HepG2 (cell line): ENCODE measurements around the gene TMEM164. TPM values are rescaled to one million over a fixed set of nuclear protein-coding genes. Genes with fewer than 3 reads are reported as not detected.

ENCODE experiments used
- ATAC-seq: fragments of 200-7000 bp; cut with Tn5 transposase; 3 replicates; pipeline ENCODE4 v1.9.1; 2020; ENCODE audit warnings: mild to moderate bottlenecking, moderate library complexity
- BruUV-seq: library from RNA; stranded (reverse); fragments of 400-500 nt; replicated peaks from 2 replicates; lab custom pipeline; 2021; lab: Mats Ljungman, UMichigan
- CTCF ChIA-PET: fragments of 300-600 bp; formaldehyde crosslinking; extraction: SDS; loops from one replicate; lab custom pipeline; 2021; ENCODE audit warnings: low total read pairs, inconsistent platforms, low intra/inter-chr PET ratio; lab: Yijun Ruan, JAX
- POLR2A ChIA-PET: fragments of 350-600 bp; sonication (Branson Sonifier 250); formaldehyde crosslinking; loops from one replicate; lab custom pipeline; 2020; ENCODE audit warnings: antibody characterized with exemption, inconsistent platforms; lab: Yijun Ruan, JAX
- DNase-seq: peaks from one replicate; pipeline ENCODE4 v3.0.0-alpha.2; 2015; ENCODE audit warnings: low spot score
- FAIRE-seq: peaks from 3 replicates; lab custom pipeline; 2011; peaks lifted over from hg19 to GRCh38; lab: Jason Lieb, UNC
- H2AFZ ChIP-seq: one replicate; pipeline ENCODE4 v1.6.1; 2011; ENCODE audit warnings: low read length, inconsistent platforms
- H3K27ac ChIP-seq: fragments of 300-600 bp; 3 replicates; pipeline ENCODE4 v1.8.0; 2011; ENCODE audit warnings: mixed run types, mild to moderate bottlenecking, mixed read lengths, low read length, inconsistent platforms; ENCODE audit not compliant: insufficient read depth; ENCODE audit errors: extremely low read length
- H3K27me3 ChIP-seq, 2 experiments: fragments of 200-600 bp in 1 of 2; 2 replicates in 1 of 2; 3 replicates in 1 of 2; pipeline versions ENCODE4 v1.6.0 to v1.8.0; 2011; ENCODE audit warnings: low read length in 2 of 2, mild to moderate bottlenecking in 2 of 2, moderate library complexity in 2 of 2, inconsistent platforms in 1 of 2; ENCODE audit not compliant: insufficient read depth in 2 of 2, control insufficient read depth in 1 of 2
- H3K36me3 ChIP-seq, 2 experiments: fragments of 200-600 bp in 1 of 2; replicated peaks in 1 of 2; 2 replicates in 1 of 2; 3 replicates in 1 of 2; pipeline versions ENCODE4 v1.5.1 to v1.8.0; 2011; ENCODE audit warnings: low read length in 2 of 2, inconsistent platforms in 1 of 2; ENCODE audit not compliant: insufficient read depth in 2 of 2, control insufficient read depth in 1 of 2
- H3K4me1 ChIP-seq: 2 replicates; pipeline ENCODE4 v1.5.1; 2012; ENCODE audit warnings: low read length, inconsistent platforms; ENCODE audit not compliant: insufficient read depth
- H3K4me2 ChIP-seq: 2 replicates; pipeline ENCODE4 v1.6.0; 2011; ENCODE audit warnings: low read depth, low read length, inconsistent platforms
- H3K4me3 ChIP-seq, 3 experiments: fragments of 200-600 bp in 1 of 3; sonication (generic), shearing (Covaris generic) in 1 of 3; replicated peaks in 1 of 3; 2 replicates each; pipeline ENCODE4 v1.5.1; 2011 to 2016; ENCODE audit warnings: low read length in 3 of 3, inconsistent platforms in 2 of 3, low read depth in 2 of 3, mild to moderate bottlenecking in 2 of 3, control low read depth in 1 of 3, mixed read lengths in 1 of 3; ENCODE audit not compliant: insufficient read depth in 1 of 3
- H3K79me2 ChIP-seq: one replicate; pipeline ENCODE4 v1.6.1; 2011; ENCODE audit warnings: low read length, inconsistent platforms; ENCODE audit not compliant: insufficient read depth
- H3K9ac ChIP-seq: 2 replicates; pipeline ENCODE4 v1.6.0; 2011; ENCODE audit warnings: mild to moderate bottlenecking, low read depth, low read length, inconsistent platforms; ENCODE audit not compliant: insufficient read depth
- H3K9me3 ChIP-seq: 2 replicates; pipeline ENCODE4 v1.5.1; 2012; ENCODE audit warnings: mild to moderate bottlenecking, low read length
- H4K20me1 ChIP-seq: 2 replicates; pipeline ENCODE4 v1.6.0; 2011; ENCODE audit warnings: inconsistent platforms, mild to moderate bottlenecking, low read length, moderate library complexity; ENCODE audit not compliant: insufficient read depth
- AGO2 ChIP-seq: fragments of 200-400 bp; formaldehyde crosslinking; optimal IDR thresholded peaks from 2 replicates; pipeline ENCODE3; 2017; ENCODE audit warnings: mild to moderate bottlenecking, low read depth, low read length, moderate library complexity
- EEA1 ChIP-seq: sonication (generic); formaldehyde crosslinking; IDR thresholded peaks from 2 replicates; pipeline ENCODE4 v1.5.1; 2020; ENCODE audit warnings: mild to moderate bottlenecking, missing genetic modification reagents, borderline replicate concordance
- FOXC1 ChIP-seq: sonication (generic); formaldehyde crosslinking; IDR thresholded peaks from 2 replicates; pipeline ENCODE4 v1.8.0; 2022; ENCODE audit warnings: mild to moderate bottlenecking, missing genetic modification reagents, borderline replicate concordance
- HHEX ChIP-seq: IDR thresholded peaks from 2 replicates; pipeline ENCODE4 v1.6.1; 2016; ENCODE audit warnings: control low read depth
- RBM22 ChIP-seq: fragments of 200-400 bp; formaldehyde crosslinking; optimal IDR thresholded peaks from 2 replicates; pipeline ENCODE3; 2017; ENCODE audit warnings: mild to moderate bottlenecking, low read length, moderate library complexity
- SMAD9 ChIP-seq: sonication (generic); formaldehyde crosslinking; IDR thresholded peaks from 2 replicates; pipeline ENCODE4 v1.5.1; 2020; ENCODE audit warnings: mild to moderate bottlenecking, missing genetic modification reagents
- ZC3H13 ChIP-seq: sonication (generic); formaldehyde crosslinking; IDR thresholded peaks from 2 replicates; pipeline ENCODE4 v1.8.1; 2023; ENCODE audit warnings: mild to moderate bottlenecking, missing genetic modification reagents, moderate library complexity
- ZFY ChIP-seq: sonication (generic); formaldehyde crosslinking; IDR thresholded peaks from 2 replicates; pipeline ENCODE4 v1.4.0; 2020; ENCODE audit warnings: missing genetic modification reagents
- ZNF343 ChIP-seq: sonication (generic); formaldehyde crosslinking; IDR thresholded peaks from 2 replicates; pipeline ENCODE4 v1.4.0; 2020; ENCODE audit warnings: mild to moderate bottlenecking, missing genetic modification reagents
- ZNF496 ChIP-seq: sonication (generic); formaldehyde crosslinking; IDR thresholded peaks from 2 replicates; pipeline ENCODE4 v1.8.1; 2023; ENCODE audit warnings: mild to moderate bottlenecking, moderate library complexity, missing genetic modification reagents; ENCODE audit not compliant: insufficient replicate concordance
- WGBS: methylation state at CpG from one replicate; pipeline ENCODE4 v1.1.6; 2017; ENCODE audit warnings: low lambda C conversion rate; 5-methylcytosine and 5-hydroxymethylcytosine counted together
- in situ Hi-C: cut with HindIII; loops from 2 replicates; pipeline ENCODE4 v1.10.0; 2017; ENCODE audit warnings: low pct_unique_long_range_greater_than_20kb; ENCODE audit not compliant: extremely low pct_ligation_motif_present
- intact Hi-C: fragments of 100-400 bp; cut with micrococcal nuclease; formaldehyde crosslinking; loops from one replicate; pipeline ENCODE4 v1.10.0; 2022; ENCODE audit not compliant: unreplicated experiment
- polyA plus RNA-seq, 8 experiments: library from polyadenylated mRNA; depleted of rRNA in 3 of 8; stranded (reverse) in 7 of 8; unstranded in 1 of 8; fragments of >200 nt; fragmentation: Illumina TruSeq in 4 of 8; extraction: Trizol in 4 of 8; gene quantifications; 2 replicates each; pipeline versions ENCODE4 v1.2.1 to v1.2.3, GENCODE V29; 2011 to 2016; ENCODE audit warnings: low read depth in 4 of 8, missing spikeins in 1 of 8, mixed read lengths in 1 of 8; ENCODE audit not compliant: insufficient read depth in 1 of 8
- total RNA-seq, 5 experiments: library from RNA; depleted of rRNA; stranded (reverse); fragments of >200 nt; fragmentation: Illumina TruSeq; extraction: Trizol; gene quantifications; 2 replicates each; pipeline ENCODE4 v1.2.3, GENCODE V29; 2016; ENCODE audit warnings: low read depth in 1 of 5
- TF ChIP-seq, protein P1 (sequence below): sonication (generic); formaldehyde crosslinking; IDR thresholded peaks from 2 replicates; pipeline ENCODE4 v1.5.0; 2020; ENCODE audit warnings: missing genetic modification reagents

The TMEM164 gene
- total and polyA plus RNA-seq, 2 of the 13 experiments (the other 11 are each of a cell fraction or from before 2014, with no cell fraction given), result 5.8 to 13.2 TPM

DNA sequence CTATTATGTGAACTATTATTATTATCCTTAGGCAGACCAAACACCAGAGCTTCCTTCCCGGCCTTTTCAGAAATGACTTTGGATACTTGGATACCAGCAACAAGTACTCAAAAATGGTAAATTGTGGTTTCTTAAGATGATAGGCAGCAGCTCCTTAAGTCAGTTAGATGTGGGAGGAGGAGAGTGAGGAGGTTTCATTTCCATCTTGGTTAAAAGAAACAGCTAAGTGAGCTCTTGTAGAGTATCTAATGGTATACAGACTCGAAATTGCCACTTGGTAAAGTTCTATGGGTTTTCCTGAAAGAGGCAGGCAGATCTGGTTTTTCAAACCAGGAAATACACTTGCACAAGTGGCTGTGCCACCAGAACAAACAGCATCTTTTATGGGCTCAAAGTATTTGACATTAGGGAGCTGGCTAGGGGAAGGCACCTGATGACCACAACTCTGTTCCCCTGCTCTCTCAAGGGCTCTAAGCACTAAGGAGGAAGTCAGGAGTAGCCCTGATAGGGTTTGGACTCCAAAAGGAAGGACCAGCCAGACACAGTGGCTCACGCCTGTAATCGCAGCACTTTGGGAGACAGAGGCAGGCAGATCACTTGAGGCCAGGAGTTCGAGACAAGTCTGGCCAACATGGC lies 130.9 kb downstream of the TMEM164 start:
- no peak overlapping the region for H2AFZ ChIP-seq
- CTCF ChIA-PET, result no interaction called here
- H3K36me3 ChIP-seq, result no peaks in the 10 kb centered on the region
- H3K9me3 ChIP-seq, result no peaks in the 10 kb centered on the region
- no peaks in the 10 kb centered on the region for H3K27me3 ChIP-seq
- no peak for ATAC-seq
- intact Hi-C loops, result no loop called here
- H3K4me1 ChIP-seq, result no peaks in the 10 kb centered on the region
- no peak for TF ChIP-seq FOXC1 (CRISPR knock-in tag)
- TF ChIP-seq ZFY (CRISPR knock-in tag), result no peak
- TF ChIP-seq ZNF343 (CRISPR knock-in tag), result no peak
- TF ChIP-seq ZNF496 (CRISPR knock-in tag), result no peak
- no peak for TF ChIP-seq AGO2
- no peak for TF ChIP-seq HHEX
- no peak for TF ChIP-seq EEA1
- TF ChIP-seq SMAD9 (CRISPR knock-in tag), result no peak
- no peak for TF ChIP-seq RBM22
- BruUV-seq, result no TSS peak
- in situ Hi-C loops, result no loop called here
- POLR2A ChIA-PET, result no interaction called here
- no peaks in the 10 kb centered on the region for H3K79me2 ChIP-seq
- no peak overlapping the region for H3K27ac ChIP-seq
- WGBS, result 75% methylated on average over 2 of the region's 5 CpGs
- DNase-seq, result no peak
- no peak for FAIRE-seq
- H3K4me3 ChIP-seq, result no peak overlapping the region
- H4K20me1 ChIP-seq, result no peaks in the 10 kb centered on the region
- H3K9ac ChIP-seq, result no peak overlapping the region
- no peak overlapping the region for H3K4me2 ChIP-seq

GRCh38 chrX:110135618-110136017 lies 132.7 kb downstream of the TMEM164 start:
- H4K20me1 ChIP-seq, result no peaks in the 10 kb centered on the region
- H2AFZ ChIP-seq, result no peak overlapping the region
- in situ Hi-C loops, result no loop called here
- 90% methylated on average over 1 of the region's 1 CpG for WGBS
- TF ChIP-seq, protein P1, sequence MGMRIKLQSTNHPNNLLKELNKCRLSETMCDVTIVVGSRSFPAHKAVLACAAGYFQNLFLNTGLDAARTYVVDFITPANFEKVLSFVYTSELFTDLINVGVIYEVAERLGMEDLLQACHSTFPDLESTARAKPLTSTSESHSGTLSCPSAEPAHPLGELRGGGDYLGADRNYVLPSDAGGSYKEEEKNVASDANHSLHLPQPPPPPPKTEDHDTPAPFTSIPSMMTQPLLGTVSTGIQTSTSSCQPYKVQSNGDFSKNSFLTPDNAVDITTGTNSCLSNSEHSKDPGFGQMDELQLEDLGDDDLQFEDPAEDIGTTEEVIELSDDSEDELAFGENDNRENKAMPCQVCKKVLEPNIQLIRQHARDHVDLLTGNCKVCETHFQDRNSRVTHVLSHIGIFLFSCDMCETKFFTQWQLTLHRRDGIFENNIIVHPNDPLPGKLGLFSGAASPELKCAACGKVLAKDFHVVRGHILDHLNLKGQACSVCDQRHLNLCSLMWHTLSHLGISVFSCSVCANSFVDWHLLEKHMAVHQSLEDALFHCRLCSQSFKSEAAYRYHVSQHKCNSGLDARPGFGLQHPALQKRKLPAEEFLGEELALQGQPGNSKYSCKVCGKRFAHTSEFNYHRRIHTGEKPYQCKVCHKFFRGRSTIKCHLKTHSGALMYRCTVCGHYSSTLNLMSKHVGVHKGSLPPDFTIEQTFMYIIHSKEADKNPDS, result no peak
- TF ChIP-seq ZC3H13 (CRISPR knock-in tag), result no peak
- ChIA-PET CTCF (no interaction called here), POLR2A (no interaction called here)
- BruUV-seq, result no TSS peak
- no peak overlapping the region for H3K4me2 ChIP-seq
- H3K9ac ChIP-seq, result no peak overlapping the region
- FAIRE-seq (no peak), ATAC-seq (no peak), DNase-seq (no peak)
- H3K9me3 ChIP-seq, result no peaks in the 10 kb centered on the region
- intact Hi-C loops, result no loop called here
- H3K4me1 ChIP-seq, result no peaks in the 10 kb centered on the region
- H3K4me3 ChIP-seq, result no peak overlapping the region
- no peaks in the 10 kb centered on the region for H3K79me2 ChIP-seq
- no peaks in the 10 kb centered on the region for H3K27me3 ChIP-seq
- no peak overlapping the region for H3K27ac ChIP-seq
- H3K36me3 ChIP-seq, result no peaks in the 10 kb centered on the region
